Mammary epithelial cell (primary cell): Measurements from ENCODE around the gene MSRB1.
A peak's percentile ranks its signal among the peaks of the same experiment; 100 is the strongest.

Source experiments
- EZH2 ChIP-seq: IDR thresholded peaks from 2 replicates; pipeline ENCODE4 v1.6.1; 2012; ENCODE audit warnings: low read length, inconsistent platforms, borderline replicate concordance
- TF ChIP-seq, protein P1 (sequence below), 2 donors: IDR thresholded peaks in 1 of 2; conservative IDR thresholded peaks in 1 of 2; 2 replicates each; pipeline ENCODE4 v1.5.1; 2011 to 2012; ENCODE audit warnings: inconsistent platforms in 2 of 2, low read length in 2 of 2, mild to moderate bottlenecking in 2 of 2, control low read depth in 1 of 2, low read depth in 1 of 2; ENCODE audit not compliant: insufficient read depth in 1 of 2; ENCODE audit errors: extremely low read depth in 1 of 2

DNA sequence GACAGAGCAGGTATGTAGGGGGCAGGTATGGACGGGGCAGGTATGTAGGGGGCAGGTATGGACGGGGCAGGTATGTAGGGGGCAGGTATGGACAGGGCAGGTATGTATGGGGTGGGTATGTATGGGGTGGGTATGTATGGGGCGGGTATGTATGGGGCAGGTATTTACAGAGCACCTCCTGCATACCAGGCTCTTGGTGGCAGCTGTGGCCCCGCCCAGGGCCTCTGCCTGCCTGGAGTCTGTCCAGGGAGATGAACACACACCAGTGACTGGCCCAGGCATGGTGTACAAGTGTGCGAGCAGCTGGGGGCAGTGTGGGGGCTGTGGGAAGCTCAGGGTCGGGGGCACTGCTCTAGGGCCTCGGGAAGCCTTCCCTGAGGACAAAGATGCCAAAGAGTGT is 7.0 kb upstream of the MSRB1 start:
- TF ChIP-seq, protein P1, sequence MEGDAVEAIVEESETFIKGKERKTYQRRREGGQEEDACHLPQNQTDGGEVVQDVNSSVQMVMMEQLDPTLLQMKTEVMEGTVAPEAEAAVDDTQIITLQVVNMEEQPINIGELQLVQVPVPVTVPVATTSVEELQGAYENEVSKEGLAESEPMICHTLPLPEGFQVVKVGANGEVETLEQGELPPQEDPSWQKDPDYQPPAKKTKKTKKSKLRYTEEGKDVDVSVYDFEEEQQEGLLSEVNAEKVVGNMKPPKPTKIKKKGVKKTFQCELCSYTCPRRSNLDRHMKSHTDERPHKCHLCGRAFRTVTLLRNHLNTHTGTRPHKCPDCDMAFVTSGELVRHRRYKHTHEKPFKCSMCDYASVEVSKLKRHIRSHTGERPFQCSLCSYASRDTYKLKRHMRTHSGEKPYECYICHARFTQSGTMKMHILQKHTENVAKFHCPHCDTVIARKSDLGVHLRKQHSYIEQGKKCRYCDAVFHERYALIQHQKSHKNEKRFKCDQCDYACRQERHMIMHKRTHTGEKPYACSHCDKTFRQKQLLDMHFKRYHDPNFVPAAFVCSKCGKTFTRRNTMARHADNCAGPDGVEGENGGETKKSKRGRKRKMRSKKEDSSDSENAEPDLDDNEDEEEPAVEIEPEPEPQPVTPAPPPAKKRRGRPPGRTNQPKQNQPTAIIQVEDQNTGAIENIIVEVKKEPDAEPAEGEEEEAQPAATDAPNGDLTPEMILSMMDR (conservative IDR thresholded peaks at IDR 0.05 in 1 of 2, IDR thresholded peaks at IDR 0.05 in 1 of 2; ENCODE audit: extremely low read depth in 1 of 2, insufficient read depth in 1 of 2, low read depth in 1 of 2, low read length in 2 of 2): peak in 1 of 2 donors; percentile 38
- no peak for TF ChIP-seq EZH2
